NB4 (cell line): ENCODE measurements around the gene VPS9D1.

Experiments
- DNase-seq: peaks from one replicate; pipeline ENCODE4 v3.0.0; 2010; ENCODE audit warnings: low read depth
- H3K4me3 ChIP-seq: one replicate; pipeline ENCODE4 v1.5.1; 2011; ENCODE audit warnings: mild to moderate bottlenecking, low read depth, low read length, moderate library complexity
- MYC ChIP-seq: IDR thresholded peaks from 2 replicates; pipeline ENCODE4 v1.6.1; 2011; ENCODE audit warnings: low read depth, low read length
- POLR2A ChIP-seq: IDR thresholded peaks from 2 replicates; pipeline ENCODE4 v1.6.1; 2011; ENCODE audit warnings: mild to moderate bottlenecking; ENCODE audit not compliant: insufficient read length; ENCODE audit errors: extremely low read depth
- TF ChIP-seq, protein P1 (sequence below): IDR thresholded peaks from 2 replicates; pipeline ENCODE4 v1.6.1; 2011; ENCODE audit warnings: low read depth, low read length
- TF ChIP-seq, protein P2 (sequence below): IDR thresholded peaks from one replicate; pipeline ENCODE4 v1.5.1; 2012; ENCODE audit warnings: low read depth, low read length

Gene VPS9D1

DNA sequence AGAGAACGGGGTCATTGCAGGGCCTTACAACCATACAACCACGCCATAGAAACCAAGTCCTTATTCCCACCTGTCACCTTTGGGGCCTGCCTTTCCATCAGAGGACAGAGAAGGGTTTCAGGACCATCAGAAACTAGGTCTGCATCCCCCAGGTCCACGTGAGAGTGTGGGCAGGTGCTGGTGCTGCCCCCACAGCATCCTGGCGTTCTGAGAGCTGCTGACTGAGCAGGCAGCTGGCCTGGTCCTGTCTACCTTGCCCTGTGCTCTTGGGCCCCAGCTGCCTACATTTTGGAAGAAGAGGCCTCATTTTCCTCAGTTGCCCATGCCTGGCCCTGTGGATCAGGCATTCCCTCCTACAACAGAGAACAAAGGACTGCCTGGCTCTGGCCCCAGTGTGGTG, 22.2 kb upstream of the VPS9D1 start:
- H3K4me3 ChIP-seq, result no peak overlapping the region
- TF ChIP-seq MYC (no peak), POLR2A (no peak)
- TF ChIP-seq, protein P1, sequence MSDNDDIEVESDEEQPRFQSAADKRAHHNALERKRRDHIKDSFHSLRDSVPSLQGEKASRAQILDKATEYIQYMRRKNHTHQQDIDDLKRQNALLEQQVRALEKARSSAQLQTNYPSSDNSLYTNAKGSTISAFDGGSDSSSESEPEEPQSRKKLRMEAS, result no peak
- TF ChIP-seq, protein P2, sequence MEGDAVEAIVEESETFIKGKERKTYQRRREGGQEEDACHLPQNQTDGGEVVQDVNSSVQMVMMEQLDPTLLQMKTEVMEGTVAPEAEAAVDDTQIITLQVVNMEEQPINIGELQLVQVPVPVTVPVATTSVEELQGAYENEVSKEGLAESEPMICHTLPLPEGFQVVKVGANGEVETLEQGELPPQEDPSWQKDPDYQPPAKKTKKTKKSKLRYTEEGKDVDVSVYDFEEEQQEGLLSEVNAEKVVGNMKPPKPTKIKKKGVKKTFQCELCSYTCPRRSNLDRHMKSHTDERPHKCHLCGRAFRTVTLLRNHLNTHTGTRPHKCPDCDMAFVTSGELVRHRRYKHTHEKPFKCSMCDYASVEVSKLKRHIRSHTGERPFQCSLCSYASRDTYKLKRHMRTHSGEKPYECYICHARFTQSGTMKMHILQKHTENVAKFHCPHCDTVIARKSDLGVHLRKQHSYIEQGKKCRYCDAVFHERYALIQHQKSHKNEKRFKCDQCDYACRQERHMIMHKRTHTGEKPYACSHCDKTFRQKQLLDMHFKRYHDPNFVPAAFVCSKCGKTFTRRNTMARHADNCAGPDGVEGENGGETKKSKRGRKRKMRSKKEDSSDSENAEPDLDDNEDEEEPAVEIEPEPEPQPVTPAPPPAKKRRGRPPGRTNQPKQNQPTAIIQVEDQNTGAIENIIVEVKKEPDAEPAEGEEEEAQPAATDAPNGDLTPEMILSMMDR, result no peak
- DNase-seq, result no peak

DNA sequence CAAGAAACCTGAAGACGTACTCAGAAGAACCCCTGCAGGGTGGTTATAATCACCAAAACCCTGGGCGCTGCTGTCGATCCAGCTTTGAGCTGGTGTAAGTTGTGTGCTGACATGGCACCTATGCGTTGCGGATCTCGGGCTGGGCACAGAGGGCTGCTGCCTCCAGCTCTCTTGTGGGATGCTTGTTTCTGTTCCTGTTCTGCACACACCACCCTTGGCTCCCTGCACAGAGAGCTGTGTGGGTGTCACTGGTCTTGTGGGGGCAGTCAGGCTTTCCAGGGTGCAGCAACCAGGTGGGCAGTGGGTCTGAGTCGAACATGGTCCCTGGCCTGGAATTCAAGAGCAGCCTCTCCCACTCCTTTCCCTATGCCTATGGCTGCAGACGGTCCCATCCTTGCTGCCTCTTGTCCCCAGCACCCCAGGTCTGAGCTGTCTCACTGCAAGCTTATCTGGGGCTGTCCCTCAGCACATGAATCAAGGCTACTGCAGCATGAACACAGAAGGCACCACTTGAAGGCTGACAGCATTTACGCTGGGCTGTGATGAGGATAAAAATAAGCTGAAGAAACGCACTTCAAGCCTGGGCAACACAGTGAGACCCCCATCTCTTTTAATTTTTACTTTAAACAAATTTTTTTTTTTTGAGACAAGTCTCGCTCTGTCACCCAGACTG, 20.8 kb upstream of the VPS9D1 start:
- no peak for DNase-seq

DNA sequence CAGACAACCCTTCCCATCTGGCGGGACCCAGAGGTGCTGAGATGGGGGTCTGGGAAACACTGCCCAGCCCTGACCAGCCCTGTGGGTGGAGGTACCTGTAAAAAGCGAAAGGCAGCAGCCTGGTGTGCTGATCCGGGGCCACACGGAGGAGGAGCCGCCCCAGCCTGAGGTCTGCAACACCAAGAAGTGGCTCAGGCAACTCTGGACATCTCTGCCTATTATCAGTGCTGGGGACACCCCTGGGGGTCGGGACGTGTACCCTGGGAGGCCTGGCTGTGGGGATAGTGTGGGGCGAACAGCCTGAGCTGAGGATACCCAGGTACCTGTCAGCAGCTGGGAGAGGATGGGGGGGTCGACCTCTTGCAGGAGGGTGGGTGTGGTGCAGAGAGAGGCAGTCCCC, 18.7 kb upstream of the VPS9D1 start:
- no peak for DNase-seq
- TF ChIP-seq, protein P2, result no peak
- no peak for TF ChIP-seq POLR2A
- no peak for TF ChIP-seq MYC
- TF ChIP-seq, protein P1, result no peak
- no peak overlapping the region for H3K4me3 ChIP-seq

More for the DNA sequence above, 20.8 kb upstream of the VPS9D1 start:
- peak; percentile 12 for TF ChIP-seq POLR2A
- TF ChIP-seq, protein P1, result no peak
- H3K4me3 ChIP-seq, result no peak overlapping the region

DNA sequence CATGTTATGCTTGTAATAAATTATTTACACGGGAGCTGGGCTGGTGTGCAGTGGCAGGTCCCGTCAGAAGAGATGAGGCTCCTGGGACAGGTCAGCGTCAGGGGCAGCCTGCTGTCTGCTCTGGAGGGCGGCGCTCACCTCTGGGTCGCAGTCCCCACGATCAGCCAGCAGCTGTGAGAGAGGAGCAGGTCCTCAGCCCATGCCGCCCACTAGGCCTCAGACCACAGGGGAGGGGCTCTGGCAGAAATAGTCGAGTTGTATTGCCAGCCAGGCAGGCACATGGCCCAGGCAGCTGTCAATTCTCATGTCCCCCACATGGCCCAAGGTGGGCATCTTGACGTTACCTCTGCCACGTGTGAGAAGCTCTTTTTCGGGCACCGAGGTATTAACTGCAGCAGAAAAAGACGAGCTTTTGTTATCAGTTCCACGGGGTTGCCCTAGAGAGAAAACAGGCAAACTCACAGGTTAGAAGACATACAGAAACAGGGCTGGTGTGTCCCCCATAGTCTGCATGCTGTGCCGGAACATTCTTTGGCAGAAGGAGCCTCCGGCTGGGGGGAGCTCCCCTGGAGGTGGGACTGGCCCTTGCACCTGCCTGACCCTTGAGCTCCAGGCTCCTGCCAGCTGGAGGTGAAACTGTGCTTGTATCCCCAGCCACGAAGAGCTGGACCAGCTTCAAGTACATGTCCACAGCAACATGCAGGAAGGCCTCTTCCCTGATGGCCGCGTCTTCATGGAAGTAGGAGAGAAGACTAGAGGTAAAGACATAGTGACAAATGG, 18.0 kb upstream of the VPS9D1 start:
- no peak for DNase-seq
- TF ChIP-seq POLR2A (no peak), MYC (no peak; the same call in 1 of the 2 replicates)
- TF ChIP-seq, protein P2, result no peak
- TF ChIP-seq, protein P1, result no peak
- no peak overlapping the region for H3K4me3 ChIP-seq

DNA sequence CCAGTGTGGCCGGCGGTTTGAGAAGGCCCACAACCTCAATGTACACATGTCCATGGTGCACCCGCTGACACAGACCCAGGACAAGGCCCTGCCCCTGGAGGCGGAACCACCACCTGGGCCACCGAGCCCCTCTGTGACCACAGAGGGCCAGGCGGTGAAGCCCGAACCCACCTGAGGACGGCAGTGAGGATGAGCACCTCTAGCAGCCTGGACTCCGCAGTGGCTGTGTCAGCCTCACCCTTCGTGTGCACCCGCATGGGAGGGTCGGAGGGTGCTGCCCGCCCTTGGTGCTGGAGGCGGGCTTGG, 17.3 kb upstream of the VPS9D1 start:
- peak; percentile 14 for DNase-seq
- no peak overlapping the region for H3K4me3 ChIP-seq
- TF ChIP-seq, protein P2, result no peak
- TF ChIP-seq MYC (no peak), POLR2A (no peak)
- TF ChIP-seq, protein P1, result no peak

DNA sequence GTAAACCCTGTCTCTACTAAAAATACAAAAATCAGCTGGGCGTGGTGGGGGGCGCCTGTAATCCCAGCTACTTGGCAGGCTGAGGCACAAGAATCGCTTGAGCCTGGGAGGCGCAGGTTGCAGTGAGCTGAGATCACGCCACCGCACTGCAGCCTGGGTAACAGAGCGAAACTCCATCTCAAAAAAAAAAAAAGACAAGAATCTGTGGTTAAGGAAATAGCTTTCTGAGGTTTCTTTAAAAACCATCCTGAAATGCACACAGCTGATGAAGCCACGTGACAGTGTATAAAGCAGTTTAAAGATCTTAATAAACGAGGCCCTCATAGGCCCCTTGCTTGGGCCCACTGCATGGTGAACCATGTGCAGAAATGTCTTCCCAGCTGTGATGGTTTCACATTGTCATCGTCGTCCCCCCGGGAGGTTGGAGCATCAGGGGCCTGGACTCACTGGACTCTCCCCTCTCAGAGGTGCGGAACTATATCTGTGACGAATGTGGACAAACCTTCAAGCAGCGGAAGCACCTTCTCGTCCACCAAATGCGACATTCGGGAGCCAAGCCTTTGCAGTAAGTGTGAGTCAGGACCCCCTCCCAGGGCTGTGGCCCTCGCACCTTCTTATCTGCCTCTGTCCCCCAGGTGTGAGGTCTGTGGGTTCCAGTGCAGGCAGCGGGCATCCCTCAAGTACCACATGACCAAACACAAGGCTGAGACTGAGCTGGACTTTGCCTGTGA, 16.8 kb upstream of the VPS9D1 start:
- no peak overlapping the region for H3K4me3 ChIP-seq
- TF ChIP-seq MYC (no peak), POLR2A (no peak)
- TF ChIP-seq, protein P1, result no peak
- TF ChIP-seq, protein P2, result no peak
- DNase-seq, result no peak
